ENCODE data around the gene PCYT1A.

Gene PCYT1A

GRCh38 chr3:196268284-196269163 is 19.0 kb downstream of the PCYT1A start:
- H3K36me3 ChIP-seq (ENCODE audit: low read length), result peaks cover 4% of the 10 kb centered on the region; the same call in 1 of the 2 replicates
- no peaks in the 10 kb centered on the region for H3K27me3 ChIP-seq (ENCODE audit: low read length)
- no peak overlapping the region for H3K9ac ChIP-seq (ENCODE audit: low read length)
- no peaks in the 10 kb centered on the region for H4K20me1 ChIP-seq (ENCODE audit: low read depth, low read length)
- H3K4me2 ChIP-seq (ENCODE audit: low read depth, low read length, poor library complexity, severe bottlenecking), result no peak overlapping the region
- peaks cover 5% of the 10 kb centered on the region; the same call in 1 of the 2 replicates for H3K9me3 ChIP-seq (ENCODE audit: insufficient read depth, low read length)
- H3K79me2 ChIP-seq (ENCODE audit: insufficient read depth, low read length), result 0 out of 2 replicates have a peak, but pooled peaks cover under 1% of the 10 kb centered on the region
- H3K9me2 ChIP-seq (replicated peaks; ENCODE audit: insufficient read depth, low read length), result no peaks in the 10 kb centered on the region
- TF ChIP-seq EZH2phosphoT487 (conservative IDR thresholded peaks at IDR 0.05; ENCODE audit: low read length) (no peak), CTCF (IDR thresholded peaks at IDR 0.05; ENCODE audit: insufficient read depth, low read length, poor library complexity, severe bottlenecking) (no peak)
- H3K4me3 ChIP-seq (ENCODE audit: insufficient read depth, low read length, poor library complexity, severe bottlenecking), result no peak overlapping the region
- no peak overlapping the region for H3K27ac ChIP-seq (ENCODE audit: low read depth, low read length)
- no peaks in the 10 kb centered on the region for H3F3A ChIP-seq (ENCODE audit: insufficient read depth)
- H2AFZ ChIP-seq (ENCODE audit: low read depth, low read length, severe bottlenecking), result no peak overlapping the region

- H3K4me2 ChIP-seq (ENCODE audit: low read depth, low read length, poor library complexity, severe bottlenecking), result no peak overlapping the region
- no peaks in the 10 kb centered on the region for H3K79me2 ChIP-seq (ENCODE audit: insufficient read depth, low read length)
- no peaks in the 10 kb centered on the region for H3K27me3 ChIP-seq (ENCODE audit: low read length)
- no peaks in the 10 kb centered on the region for H3F3A ChIP-seq (ENCODE audit: insufficient read depth)
- H3K9me2 ChIP-seq (replicated peaks; ENCODE audit: insufficient read depth, low read length), result no peaks in the 10 kb centered on the region
- H3K4me3 ChIP-seq (ENCODE audit: insufficient read depth, low read length, poor library complexity, severe bottlenecking), result no peak overlapping the region
- H3K9me3 ChIP-seq (ENCODE audit: insufficient read depth, low read length), result no peaks in the 10 kb centered on the region
- no peak overlapping the region for H3K27ac ChIP-seq (ENCODE audit: low read depth, low read length)
- H4K20me1 ChIP-seq (ENCODE audit: low read depth, low read length), result no peaks in the 10 kb centered on the region
- TF ChIP-seq EZH2phosphoT487 (conservative IDR thresholded peaks at IDR 0.05; ENCODE audit: low read length) (no peak), CTCF (IDR thresholded peaks at IDR 0.05; ENCODE audit: insufficient read depth, low read length, poor library complexity, severe bottlenecking) (no peak)
- H3K9ac ChIP-seq (ENCODE audit: low read length), result no peak overlapping the region
- no peak overlapping the region for H2AFZ ChIP-seq (ENCODE audit: low read depth, low read length, severe bottlenecking)
- H3K36me3 ChIP-seq (ENCODE audit: low read length), result no peaks in the 10 kb centered on the region; the same call in 1 of the 2 replicates
Observed at GRCh38 chr3:196263819-196264218, 23.7 kb downstream of the PCYT1A start.

DNA sequence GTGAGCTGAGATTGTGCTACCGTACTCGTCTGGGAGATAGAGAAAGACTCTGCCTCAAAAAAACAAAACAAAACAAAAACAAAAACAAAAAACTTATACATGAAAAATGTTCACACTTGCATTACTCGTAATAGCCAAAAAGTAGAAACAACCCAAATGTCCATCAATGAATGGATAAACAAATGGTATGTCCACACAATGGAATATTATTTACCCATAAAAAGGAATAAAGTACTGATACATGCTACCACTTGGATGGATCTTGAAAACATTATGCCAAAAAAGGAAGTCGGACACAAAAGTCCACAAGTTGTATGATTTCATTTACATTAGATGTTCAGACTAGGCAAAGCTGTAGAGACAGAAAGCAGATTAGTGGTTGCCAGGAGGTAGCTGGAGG is 26.7 kb downstream of the PCYT1A start:
- no peak for TF ChIP-seq EZH2phosphoT487 (conservative IDR thresholded peaks at IDR 0.05; ENCODE audit: low read length)
- no peaks in the 10 kb centered on the region for H4K20me1 ChIP-seq (ENCODE audit: low read depth, low read length)
- no peaks in the 10 kb centered on the region for H3K9me2 ChIP-seq (replicated peaks; ENCODE audit: insufficient read depth, low read length)
- H2AFZ ChIP-seq (ENCODE audit: low read depth, low read length, severe bottlenecking), result no peak overlapping the region
- H3K27me3 ChIP-seq (ENCODE audit: low read length), result no peaks in the 10 kb centered on the region
- no peaks in the 10 kb centered on the region; the same call in 1 of the 2 replicates for H3K36me3 ChIP-seq (ENCODE audit: low read length)
- no peak overlapping the region for H3K4me2 ChIP-seq (ENCODE audit: low read depth, low read length, poor library complexity, severe bottlenecking)
- H3K79me2 ChIP-seq (ENCODE audit: insufficient read depth, low read length), result no peaks in the 10 kb centered on the region
- H3K9ac ChIP-seq (ENCODE audit: low read length), result no peak overlapping the region
- H3K27ac ChIP-seq (ENCODE audit: low read depth, low read length), result no peak overlapping the region
- H3K4me3 ChIP-seq (ENCODE audit: insufficient read depth, low read length, poor library complexity, severe bottlenecking), result no peak overlapping the region
- H3K9me3 ChIP-seq (ENCODE audit: insufficient read depth, low read length), result no peaks in the 10 kb centered on the region
- no peaks in the 10 kb centered on the region for H3F3A ChIP-seq (ENCODE audit: insufficient read depth)

DNA sequence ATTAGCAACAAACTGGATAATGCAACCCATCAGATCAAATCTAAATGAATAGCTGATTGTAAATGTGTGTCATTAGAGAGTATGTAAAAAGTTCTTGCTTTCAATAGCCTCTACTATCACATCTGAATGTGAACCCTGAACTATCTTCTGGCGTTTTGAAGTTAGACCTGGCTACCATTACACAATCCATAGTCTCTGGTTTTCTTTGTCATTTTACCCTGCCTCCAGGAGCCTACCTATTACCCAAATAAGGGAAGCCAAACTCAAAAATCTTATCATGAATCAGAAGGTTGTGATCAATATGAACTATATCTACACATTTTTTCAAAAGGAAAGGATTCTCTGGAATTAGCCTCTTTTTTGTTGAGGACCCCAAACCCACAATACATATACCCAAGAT is 31.8 kb downstream of the PCYT1A start:
- TF ChIP-seq CTCF (IDR thresholded peaks at IDR 0.05; ENCODE audit: insufficient read depth, low read length, poor library complexity, severe bottlenecking), result no peak
- no peak overlapping the region for H3K4me3 ChIP-seq (ENCODE audit: insufficient read depth, low read length, poor library complexity, severe bottlenecking)

More for the DNA sequence above, 31.8 kb downstream of the PCYT1A start:
- Histone ChIP-seq H3K4me2 (ENCODE audit: low read depth, low read length, poor library complexity, severe bottlenecking) (no peak overlapping the region), H4K20me1 (ENCODE audit: low read depth, low read length) (no peaks in the 10 kb centered on the region), H2AFZ (ENCODE audit: low read depth, low read length, severe bottlenecking) (no peak overlapping the region), H3K9me2 (replicated peaks; ENCODE audit: insufficient read depth, low read length) (no peaks in the 10 kb centered on the region), H3K9ac (ENCODE audit: low read length) (no peak overlapping the region), H3F3A (ENCODE audit: insufficient read depth) (no peaks in the 10 kb centered on the region), H3K27me3 (ENCODE audit: low read length) (no peaks in the 10 kb centered on the region), H3K79me2 (ENCODE audit: insufficient read depth, low read length) (no peaks in the 10 kb centered on the region), H3K9me3 (ENCODE audit: insufficient read depth, low read length) (no peaks in the 10 kb centered on the region), H3K27ac (ENCODE audit: low read depth, low read length) (no peak overlapping the region), H3K36me3 (ENCODE audit: low read length) (no peaks in the 10 kb centered on the region; the same call in 1 of the 2 replicates)
